Retinal pigment epithelial cell (primary cell): ENCODE data around the gene NKX1-1.

Source experiments
- DNase-seq: peaks from one replicate; pipeline ENCODE4 v3.0.0-alpha.2; 2010; ENCODE audit warnings: low read depth
- H3K4me3 ChIP-seq: 2 replicates; pipeline ENCODE4 v1.5.1; 2011; ENCODE audit warnings: mild to moderate bottlenecking, low read length, control low read depth, moderate library complexity
- CTCF ChIP-seq: conservative IDR thresholded peaks from 2 replicates; pipeline ENCODE4 v1.5.1; 2011; ENCODE audit warnings: low read depth, low read length, control low read depth, inconsistent platforms

The NKX1-1 gene

GRCh38 chr4:1427010-1427409 is 20.8 kb upstream of the NKX1-1 start:
- H3K4me3 ChIP-seq = no peak overlapping the region
- TF ChIP-seq CTCF = no peak
- no peak for DNase-seq

- no peak for DNase-seq
- TF ChIP-seq CTCF = no peak
- no peak overlapping the region for H3K4me3 ChIP-seq
These were observed 15.4 kb upstream of the NKX1-1 start for GRCh38 chr4:1421657-1422056.

- H3K4me3 ChIP-seq = no peak overlapping the region
- no peak for TF ChIP-seq CTCF
- DNase-seq = no peak
These were observed 13.5 kb upstream of the NKX1-1 start for GRCh38 chr4:1419708-1420107.

- no peak overlapping the region for H3K4me3 ChIP-seq
- no peak for DNase-seq
- TF ChIP-seq CTCF = no peak
These were observed 12.4 kb upstream of the NKX1-1 start for GRCh38 chr4:1418494-1419285.

- no peak for DNase-seq
- no peak overlapping the region for H3K4me3 ChIP-seq
- TF ChIP-seq CTCF = no peak
These were observed 11.5 kb upstream of the NKX1-1 start for GRCh38 chr4:1417522-1418390.

- H3K4me3 ChIP-seq = no peak overlapping the region
- no peak for DNase-seq
- TF ChIP-seq CTCF = no peak
These were observed 10.7 kb upstream of the NKX1-1 start for GRCh38 chr4:1416948-1417260.
